Dedifferentiated amniotic fluid mesenchymal stem cell (primary cell): ENCODE results near the gene INTS7.
"Not testable (repeated sequence)": the region's sequence is repeated elsewhere in the genome, so short reads cannot be mapped to it uniquely, and the experiment has no call there.

Source experiments
- DNase-seq: peaks from one replicate; pipeline ENCODE4 v3.0.0-alpha.2; 2016; ENCODE audit errors: extremely low spot score

INTS7 gene

DNA sequence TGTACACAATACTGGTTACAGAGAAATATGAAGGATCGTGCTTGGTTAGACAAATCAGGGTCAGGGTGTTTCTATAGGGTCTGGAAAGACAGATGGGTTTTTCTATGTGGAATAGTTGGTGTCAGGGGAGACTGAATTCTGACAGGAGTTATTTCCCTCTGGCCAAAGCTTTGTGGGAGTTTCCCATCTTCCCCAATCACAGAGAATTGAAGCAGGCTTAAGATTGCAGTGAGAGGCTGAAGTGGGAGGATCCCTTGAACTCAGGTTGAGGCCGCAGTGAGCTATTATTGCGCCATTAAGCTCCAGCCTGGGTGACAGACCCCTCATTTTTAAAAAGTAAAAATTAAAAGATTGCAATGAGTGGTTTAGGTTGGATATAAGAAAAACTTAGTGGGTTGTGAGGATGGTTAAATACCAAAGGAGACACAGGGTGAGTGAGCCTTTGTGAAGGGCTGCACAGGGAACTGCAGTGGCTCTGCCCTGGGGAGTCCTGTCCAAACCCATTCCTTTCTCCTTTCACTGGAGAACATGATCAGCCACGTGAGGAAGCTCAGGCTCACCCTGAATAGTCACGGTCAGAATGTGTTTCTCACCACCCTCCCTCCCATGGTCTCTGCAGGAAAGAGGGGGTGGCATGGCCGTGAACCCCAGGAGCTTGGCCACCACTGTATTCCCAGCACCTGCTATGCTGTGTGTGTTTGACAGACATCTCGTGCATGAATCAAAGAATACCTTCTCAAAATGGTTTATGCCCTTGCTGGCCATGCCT is 101.2 kb downstream of the INTS7 start:
- no peak for DNase-seq

DNA sequence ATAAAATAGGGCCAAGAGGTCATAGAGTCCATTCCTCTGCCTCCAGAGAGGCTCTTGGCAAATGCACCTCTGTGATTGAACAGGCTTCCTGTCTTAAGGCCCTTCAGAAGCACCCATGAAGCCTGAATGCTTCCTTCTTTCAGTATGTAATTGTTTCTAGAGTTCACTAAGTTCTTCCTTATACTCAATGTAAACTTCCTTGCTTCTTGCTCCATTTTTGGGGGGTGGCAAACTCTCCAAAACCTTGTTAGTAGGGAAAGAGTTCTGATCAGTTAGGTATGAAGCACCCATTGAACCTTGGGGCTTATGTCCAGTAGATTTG is 102.5 kb downstream of the INTS7 start:
- no peak for DNase-seq

DNA sequence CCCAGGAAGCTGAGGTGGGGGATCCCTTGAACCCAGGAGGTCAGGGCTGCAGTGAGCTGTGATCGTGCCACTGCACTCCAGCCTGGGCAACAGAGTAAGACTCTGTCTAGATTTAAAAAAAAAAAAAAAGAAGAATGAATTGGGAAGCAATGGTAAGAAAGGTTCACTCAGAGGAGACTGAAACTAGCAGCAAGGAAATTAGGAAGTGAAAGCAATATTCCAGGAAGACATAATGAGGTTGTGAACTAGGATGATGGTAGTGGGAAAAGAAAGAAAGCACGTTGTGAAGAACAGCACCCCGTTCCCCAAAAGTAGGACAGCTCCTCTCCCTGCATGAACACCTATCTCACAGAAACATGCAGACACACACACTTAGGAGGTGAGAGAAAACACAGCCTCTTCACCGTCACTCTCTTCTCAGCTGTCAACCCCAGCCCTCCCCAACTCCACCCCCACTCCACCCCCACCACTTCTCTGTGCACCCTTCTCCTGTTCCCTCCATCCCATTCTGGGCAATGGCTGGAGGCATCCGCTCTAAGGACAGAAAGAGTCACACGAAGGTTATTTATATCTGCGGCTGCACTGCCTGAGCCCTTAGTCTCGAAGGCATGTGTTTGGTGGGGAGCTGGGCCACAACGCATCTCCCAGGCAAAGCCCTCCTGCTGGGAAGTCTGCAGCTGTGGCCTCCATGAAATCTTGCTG is 103.0 kb downstream of the INTS7 start:
- DNase-seq = no peak

DNA sequence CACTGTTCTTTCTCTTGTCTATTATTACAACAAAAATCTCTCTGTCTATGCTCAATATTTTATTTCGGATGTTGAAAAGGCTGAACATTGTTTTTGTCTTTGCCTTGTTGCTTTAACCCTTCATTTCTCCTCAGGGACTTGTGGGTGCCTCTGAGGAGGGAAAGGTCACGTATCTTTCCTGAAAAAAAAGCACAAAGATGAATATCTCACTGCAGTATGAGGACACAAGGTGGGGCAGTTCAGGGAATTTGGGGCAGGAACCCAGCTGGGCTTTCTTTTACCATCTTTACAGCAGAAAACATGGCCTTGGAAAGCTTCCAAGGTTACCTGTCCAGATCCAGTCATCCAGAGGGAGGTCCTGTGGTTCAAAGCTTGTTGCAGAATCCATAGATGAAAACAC is 105.7 kb downstream of the INTS7 start:
- no peak for DNase-seq

DNA sequence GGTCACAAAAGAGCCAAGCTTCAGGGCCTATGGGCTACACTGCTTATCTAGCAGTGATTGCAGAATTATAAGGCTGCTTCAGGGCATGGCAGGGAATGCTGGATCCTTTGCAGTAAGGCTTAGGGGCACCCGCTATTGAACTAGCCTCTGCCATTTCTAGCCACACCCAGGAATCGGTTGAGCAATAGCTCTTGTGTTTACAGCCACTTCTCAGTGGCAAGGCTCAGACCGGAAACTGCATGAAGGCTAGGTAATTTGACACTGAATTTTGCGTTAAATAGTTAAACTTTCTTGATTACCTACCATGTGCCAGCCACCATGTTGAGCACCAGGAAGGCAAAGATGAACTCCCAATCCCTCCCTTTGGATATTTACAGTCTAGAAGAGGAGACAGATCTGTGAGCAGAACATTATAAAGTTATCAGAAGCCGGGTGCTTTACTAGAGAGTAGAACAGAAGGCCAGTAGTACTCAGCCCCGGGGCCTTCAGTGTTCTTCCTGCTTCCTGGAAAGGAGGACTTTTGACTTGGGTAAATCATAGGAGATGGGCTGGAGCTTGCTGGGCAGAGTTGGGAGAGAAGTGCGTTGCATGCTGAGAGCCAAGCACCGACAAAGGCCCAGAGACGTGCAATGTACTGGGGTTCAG is 106.2 kb downstream of the INTS7 start:
- DNase-seq = no peak

DNA sequence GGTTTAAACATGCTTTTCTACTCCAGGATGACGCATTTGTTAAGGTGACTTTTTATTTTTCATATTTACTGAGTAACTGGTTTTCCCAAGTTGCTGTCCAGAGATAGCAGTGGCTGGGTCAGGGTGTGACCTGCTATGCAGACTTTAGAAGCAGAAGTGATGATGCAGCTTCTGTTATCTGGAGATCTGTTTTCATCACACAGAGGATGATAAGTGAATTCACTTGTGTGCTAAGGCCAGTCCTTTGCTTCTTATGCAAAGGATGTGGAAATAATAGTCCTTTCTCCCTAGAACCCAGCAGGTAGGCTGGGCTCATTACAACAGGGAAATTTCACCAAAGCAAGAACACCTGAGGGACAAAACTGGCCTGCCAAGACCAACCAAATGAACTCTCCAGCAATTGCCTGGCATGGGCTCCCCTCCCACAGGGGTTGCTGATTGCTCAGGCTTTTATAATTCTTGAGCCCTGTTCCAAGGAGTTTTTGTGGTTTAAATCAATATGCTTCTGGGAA is 107.0 kb downstream of the INTS7 start:
- DNase-seq = no peak

DNA sequence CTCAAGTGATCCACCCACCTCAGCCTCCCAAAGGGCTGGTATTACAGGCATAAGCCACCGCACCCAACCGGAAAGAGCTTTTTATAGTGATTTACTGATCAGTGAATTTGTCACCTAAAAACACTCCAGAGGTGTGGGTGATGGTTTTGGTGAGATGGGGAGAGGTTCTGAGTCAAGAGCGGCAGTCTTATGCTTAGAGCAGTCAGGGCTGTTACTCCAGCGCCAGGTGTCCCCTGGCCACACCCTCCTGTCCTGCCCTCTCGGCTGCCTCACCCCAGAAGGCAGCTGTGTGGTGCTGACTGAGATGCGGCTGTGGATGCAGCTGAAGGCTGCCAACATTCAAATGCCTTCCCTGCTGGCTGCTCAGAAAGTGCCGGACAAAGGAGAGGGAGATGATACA is 110.3 kb downstream of the INTS7 start:
- DNase-seq = no peak

DNA sequence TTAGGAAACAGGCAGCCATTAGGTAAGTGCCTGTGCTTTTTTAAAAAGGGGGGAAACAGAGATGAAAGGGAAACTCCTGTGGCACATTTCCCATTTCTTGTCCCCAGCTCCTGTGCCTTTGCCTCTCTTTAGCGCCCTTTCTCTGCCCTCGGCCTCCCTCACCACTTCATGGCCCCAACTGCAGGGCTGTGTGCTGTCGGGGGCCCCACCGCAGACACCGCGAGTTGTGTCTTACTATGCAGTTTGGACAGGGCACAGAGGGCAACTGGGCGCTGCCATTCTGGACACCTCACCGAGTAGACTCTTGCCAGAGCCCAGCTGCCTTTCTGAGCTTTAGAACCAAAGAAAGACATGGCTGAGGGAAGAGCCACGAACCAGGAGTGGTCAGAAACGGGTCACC is 111.1 kb downstream of the INTS7 start:
- no peak for DNase-seq

DNA sequence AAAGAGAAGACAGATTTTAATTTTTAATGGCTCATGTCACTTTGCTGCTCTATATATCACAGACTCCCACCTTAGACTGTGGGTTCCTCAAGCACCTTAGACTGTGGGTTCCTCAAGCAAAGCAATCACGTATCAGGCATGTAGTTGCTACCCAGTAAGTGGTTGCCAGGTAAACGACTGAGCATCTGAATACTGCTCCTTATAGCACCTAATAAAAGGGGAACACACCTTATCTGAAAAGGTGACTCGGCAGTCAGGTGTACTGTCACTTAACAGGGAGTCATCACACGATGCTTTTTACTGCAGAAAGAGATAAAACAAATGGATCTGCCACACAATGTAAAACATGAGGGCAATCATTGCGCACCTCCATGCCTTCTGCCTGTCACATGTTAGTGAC is 112.3 kb downstream of the INTS7 start:
- DNase-seq = no peak

DNA sequence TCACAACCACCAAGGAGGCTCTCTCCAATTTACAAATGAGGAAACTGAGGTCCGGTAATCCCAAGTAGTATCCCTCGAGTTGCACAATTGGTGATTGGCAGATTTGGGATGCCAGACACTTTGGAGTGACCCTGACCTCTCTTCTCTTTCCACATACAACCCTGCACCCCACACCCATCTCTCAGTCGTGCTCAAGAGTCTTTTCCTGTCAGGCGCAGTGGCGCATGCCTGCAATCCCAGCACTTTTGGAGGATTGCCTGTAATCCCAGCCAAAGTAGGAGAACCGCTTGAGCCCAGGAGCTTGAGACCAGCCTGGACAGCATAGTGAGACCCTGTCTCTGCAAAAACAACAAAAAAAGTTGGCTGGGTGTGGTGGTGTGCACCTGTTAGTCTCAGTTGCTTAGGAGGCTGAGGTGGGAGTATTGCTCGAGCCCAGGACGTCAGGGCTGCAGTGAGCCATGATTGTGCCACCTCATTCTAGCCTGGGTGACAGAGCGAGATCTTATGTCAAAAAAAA is 113.7 kb downstream of the INTS7 start:
- DNase-seq = no peak

DNA sequence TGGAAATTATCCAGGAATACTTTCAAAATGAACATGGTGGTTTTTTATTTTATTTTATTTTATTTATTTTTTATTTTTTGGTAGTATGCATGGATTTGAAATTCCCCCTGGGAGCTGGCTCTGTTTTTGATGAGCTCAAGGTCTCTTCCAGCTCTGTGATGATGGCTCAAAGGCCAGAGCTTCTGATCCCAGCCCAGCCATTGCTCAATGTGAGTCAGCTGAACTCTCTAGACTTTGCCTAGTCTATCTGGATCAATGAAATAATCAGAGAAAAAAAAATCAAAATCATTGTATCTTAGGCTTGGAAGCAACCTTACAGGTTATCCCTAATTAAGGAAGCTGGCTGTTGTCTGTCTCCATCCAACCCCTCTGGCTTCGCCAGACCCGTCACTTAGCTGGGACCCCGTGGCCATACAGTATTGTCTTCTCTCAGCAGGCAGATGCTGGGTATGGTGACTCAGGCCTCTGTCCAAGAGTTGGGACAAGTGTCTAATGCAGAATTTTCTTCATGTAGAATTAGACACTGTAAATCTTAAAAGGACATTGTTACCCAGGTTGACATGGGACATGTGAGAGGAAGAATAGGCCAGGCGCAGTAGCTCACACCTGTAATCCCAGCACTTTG is 114.6 kb downstream of the INTS7 start:
- no peak for DNase-seq

DNA sequence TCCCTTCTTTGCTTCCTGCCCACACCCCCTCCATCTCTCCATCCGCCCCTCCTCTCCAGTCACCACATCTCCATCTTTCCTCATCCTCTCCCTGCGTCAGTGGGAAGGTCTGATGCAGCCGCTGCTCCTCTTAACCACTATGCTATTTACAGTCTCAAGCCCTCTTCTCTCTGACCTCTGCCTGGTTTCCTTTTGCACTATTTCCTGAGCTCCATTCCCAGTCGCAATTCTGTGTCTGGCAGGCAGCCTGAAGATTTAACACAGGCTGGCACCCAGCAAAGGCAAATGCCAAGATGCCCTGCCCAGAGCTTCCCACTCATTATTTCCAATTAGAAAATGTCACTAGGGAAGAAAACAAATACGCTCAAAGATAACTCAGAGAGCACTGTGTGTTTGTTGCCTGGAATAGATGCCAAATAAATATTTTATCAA is 115.2 kb downstream of the INTS7 start:
- DNase-seq = peak; percentile 26

DNA sequence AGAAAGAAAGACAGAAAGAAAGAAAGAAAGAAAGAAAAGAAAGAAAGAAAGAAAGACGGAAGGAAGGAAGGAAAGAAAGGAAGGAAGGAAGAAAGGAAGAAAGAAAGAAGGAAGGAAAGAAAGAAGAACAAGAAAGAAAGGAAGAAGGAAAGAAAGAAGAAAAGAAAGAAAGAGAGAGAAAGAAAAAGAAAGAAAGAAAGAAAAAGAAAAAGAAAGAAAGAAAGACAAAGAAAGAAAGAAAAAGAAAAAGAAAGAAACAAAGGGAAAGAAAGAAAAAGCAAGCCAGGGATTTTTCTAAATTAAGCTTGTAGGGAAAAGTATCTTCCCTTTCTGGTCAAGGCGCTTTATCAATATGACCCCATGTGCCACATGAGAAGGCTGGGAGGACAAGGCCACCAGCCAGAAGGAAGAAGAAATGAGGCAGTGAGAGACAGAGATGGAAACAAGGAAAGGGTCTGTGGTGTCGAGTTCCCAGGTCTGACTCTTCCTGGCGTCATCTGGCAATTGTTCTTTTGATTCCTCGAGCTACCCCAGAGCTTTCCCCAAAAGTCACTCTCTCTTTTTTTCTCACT is 116.4 kb downstream of the INTS7 start:
- DNase-seq = no peak

DNA sequence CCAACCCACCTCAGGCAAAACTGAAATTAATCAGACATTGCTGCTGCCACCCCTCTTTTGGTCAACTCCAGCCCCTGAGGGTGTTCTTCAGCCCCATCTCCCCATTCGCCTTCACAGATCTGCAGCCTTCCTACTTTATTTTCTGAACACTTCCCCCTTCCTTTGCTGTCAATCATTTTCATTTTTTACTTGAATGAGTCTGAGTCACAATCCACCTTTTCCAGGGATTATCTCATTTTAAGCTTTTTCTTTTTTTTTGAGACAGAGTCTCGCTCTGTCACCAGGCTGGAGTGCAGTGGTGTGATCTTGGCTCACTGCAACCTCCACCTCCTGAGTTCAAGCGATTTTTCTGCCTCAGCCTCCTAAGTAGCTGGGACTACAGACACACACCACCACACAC is 118.9 kb downstream of the INTS7 start:
- DNase-seq = not testable (repeated sequence)

DNA sequence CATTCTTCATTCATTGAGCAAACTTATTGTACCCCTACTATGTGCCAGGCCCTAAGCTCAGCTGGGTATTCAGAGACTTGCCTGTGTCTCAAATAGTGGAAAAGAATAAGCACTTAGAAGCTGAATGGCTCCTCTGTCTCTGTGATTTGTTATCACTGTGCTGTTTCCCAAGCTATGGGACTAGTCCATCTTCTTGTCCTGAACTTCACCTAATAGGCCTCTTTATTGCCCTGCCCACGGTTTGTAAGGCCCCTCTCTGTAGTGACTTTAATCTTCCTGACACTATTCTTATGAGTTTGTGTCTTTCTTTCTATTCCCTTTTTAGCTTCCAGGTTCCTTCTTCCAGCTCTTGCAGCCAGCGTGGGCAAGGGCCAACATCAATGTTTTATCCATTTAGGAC is 119.4 kb downstream of the INTS7 start:
- DNase-seq = no peak

DNA sequence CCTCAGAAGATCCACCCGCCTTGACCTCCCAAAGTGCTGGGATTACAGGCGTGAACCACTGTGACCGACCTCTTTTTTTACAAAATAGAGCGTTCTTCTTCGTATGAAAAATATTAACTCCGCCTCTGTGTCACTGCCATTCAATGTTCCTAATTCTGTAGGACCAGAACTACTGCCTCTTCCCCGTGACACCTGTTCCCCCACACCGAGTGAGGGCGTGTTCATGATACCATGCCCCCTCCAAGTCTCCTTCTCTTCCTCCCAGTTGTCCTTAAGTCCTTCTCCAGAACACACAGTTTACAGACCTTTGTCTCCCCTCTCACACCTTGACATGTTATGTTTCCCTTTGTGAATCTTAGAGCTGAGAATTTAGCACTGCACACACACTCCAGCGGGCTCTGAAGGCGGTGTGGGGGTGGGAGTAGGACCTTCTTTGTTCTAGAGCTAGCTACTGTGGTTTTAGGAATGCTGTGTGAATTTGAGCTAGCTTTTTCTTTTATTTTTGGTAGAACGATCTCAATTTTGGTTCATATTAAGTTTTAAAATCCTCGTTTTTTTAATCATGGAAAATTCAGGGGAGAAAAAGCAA is 122.4 kb downstream of the INTS7 start:
- DNase-seq = no peak

DNA sequence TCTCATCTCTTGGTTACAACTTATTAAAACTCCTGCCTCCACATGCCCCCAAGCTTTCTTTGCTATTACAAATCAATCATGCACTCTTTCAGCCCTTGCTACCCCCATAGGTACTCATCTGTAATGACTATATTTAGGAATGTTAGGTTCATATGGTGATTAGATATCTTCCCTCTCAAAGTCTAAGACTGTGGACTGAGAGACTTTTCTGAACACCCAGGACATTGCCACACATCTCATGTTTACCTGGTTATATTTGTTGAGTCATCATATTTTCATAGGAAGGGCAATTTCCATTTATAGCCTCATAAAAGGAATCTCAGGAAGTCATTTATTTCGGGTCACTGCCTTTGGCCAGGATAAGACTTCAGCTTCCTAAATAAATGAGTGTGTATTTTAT is 123.3 kb downstream of the INTS7 start:
- DNase-seq = no peak

DNA sequence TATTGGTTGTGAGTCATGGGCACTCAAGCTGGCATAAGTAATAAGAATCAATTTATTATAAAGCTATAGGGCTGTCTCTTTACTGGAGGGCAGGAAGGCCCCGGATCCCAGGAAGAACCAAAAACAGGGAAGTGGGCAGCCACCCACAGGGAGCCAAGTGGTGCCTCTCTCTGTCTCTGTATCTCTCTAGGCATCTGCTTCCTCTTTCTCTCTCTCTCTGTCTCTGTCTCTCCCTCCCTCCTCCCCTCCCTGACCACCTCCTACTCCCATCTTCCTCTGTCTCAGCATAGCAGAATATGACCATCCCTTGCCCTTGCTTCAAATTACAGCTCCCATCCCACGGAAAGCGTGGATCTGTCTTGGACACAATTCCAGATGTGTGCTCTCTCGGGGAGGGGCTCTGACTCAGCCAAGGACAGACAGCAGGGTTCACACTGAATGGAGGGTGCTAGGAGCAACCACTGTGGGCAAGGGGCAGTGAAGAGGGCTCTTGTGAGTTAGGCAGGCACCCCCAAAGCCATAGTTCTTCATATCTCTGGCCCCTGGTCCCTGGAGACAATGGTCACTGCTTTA is 124.4 kb downstream of the INTS7 start:
- DNase-seq = no peak

DNA sequence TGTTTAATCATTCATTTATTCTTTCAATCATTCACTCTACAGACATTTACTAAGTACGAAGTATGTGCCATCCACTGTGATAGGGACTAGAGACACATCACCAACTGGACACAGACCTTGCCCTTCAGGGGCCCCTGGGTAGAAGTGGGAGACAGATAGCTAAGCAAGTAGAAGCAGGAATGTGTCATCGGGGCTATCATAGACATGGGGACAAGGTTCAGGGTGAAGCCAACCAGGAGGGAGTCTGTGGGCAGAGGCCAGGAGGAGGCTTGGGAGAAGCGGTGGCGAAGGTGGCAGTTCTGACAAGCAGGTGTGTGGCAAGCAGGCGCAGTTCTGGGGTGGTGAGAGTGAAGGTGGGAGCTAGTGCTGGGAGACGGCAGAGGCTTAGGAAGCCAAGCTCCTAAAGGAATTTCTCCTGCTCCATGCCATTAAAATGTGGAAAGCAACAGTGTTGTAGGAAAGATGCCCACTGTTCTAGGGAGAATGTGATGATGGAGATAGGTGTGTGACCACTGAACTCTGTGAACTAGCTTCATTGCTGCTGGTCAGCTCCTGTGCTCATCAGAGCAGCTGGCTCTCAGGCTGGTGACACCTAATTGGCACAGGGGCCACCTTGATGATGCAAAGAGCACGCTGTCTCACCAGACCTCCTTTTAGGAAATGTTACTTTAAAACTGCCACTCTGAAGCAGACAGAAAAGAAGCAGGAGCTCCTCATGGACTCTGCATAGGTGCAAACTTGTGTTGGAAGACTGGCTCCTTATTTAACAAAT is 125.1 kb downstream of the INTS7 start:
- no peak for DNase-seq

DNA sequence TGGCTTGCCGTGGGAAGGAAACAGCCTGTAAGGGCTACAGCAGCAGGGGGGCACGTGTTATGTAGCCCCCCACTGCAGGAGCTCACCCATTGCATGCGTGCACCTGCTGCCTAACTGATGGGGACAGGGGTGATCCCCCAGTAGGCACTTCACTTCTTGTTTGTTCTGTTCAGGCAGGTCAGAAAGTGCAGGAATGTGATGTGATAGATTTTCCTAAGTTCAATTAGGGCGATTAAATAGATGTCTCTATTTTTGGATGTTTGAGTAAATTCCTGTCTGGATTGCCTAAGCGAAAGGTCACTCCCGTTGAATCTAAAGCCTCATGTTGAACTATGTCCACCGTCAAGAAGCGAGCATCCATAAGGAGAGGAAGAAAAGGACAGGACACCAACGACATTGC is 126.0 kb downstream of the INTS7 start:
- no peak for DNase-seq
